GM23248 (cell line): ENCODE measurements around the gene EBF3.

ENCODE experiments used
- EZH2 ChIP-seq: fragments of 200-600 bp; sonication (generic); IDR thresholded peaks from 2 replicates; pipeline ENCODE4 v1.6.1; 2018; ENCODE audit warnings: antibody characterized with exemption, mild to moderate bottlenecking; ENCODE audit not compliant: insufficient read depth, poor library complexity, severe bottlenecking
- EZH2phosphoT487 ChIP-seq: fragments of 200-600 bp; sonication (generic); IDR thresholded peaks from 2 replicates; pipeline ENCODE4 v1.6.1; 2018; ENCODE audit warnings: antibody characterized with exemption, moderate library complexity, mild to moderate bottlenecking, low read depth; ENCODE audit not compliant: insufficient read depth

DNA sequence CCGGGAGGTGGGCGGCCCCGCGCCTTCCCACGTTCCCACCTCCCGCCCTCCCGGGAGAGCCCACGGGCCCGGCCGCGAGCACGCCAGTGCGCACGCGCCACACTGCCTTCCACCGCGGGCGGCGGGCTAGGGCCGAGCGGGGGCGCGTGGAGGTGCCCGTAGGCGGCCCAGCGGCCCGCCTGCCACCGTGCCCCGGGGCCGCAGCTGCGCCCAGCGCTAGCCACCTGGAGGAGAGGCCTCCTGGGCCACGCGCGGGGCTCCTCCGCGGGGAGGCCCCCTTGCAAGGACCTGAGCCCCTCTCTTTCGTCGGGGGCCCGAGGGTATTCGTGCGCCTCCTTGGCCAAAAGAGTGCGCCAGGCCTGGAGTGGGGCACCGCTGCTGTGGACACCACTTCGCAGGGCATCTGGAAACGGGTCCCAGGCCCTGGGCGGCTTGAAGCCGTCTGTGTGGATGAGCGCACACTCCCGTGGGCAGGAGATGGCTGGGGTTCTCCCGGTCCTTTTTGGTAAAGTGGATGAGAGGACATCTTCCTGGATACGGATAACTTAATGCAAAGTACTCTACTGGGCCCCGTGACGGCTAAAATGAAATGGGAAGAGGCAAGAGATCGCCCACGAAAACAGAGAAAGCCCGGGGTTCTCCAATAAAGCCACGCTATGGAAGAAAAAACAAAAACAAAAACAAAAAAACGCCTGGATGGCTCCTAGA, 9.0 kb upstream of the EBF3 start:
- TF ChIP-seq EZH2 (no peak), EZH2phosphoT487 (no peak)
